Left renal pelvis (tissue), 4 donors: ENCODE data around the gene PIM3. TPM values are rescaled to one million over a fixed set of nuclear protein-coding genes. Genes with fewer than 3 reads are reported as not detected.

ENCODE experiments used
- DNase-seq, 4 donors: peaks; one replicate each; pipeline ENCODE4 v3.0.0-alpha.2; 2013; ENCODE audit warnings: low read depth in 4 of 4, low spot score in 3 of 4
- polyA plus RNA-seq, 4 donors: library from polyadenylated mRNA; unstranded; fragments of 120-200 nt; gene quantifications; one replicate each; pipeline ENCODE4 v1.2.1, GENCODE V29; 2013; ENCODE audit not compliant: insufficient read length in 4 of 4

The PIM3 gene
- polyA plus RNA-seq, 4 donors = 13.8 to 26.2 (median 15.3) TPM

DNA sequence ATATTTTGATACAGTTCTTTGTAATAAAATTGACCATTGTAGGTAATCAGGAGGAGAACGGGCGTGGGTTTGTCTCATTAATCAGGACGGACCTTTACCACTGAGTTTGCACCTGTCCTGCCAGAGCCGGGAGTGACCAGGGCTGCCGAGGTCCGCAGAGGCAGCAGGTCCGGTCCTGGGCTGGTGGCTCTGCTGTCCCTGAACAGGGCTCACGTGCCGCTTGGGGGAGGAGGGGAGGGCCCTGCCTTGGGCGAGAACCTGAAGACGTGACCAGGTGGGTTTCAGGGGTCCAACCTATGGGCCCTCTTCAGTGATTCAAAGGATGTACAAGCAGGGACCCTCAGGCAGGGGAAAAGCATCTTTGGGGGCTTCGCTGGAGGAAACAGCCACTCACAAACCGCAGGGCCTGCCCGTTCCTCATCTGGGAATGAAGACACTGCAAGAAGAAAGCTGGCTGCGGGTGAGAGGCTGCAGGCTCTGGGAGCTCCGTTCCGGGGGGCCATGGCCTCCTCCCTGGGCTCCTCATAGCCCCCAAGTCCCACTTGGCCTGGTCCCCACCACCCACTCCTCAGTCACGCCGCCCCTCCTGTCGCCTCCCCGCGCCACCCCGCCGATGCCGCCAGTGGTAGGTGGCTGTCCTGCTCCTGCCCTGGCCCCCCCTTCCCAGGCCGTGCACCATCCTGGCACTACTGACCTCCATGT, 32.9 kb upstream of the PIM3 start:
- DNase-seq = no peak

DNA sequence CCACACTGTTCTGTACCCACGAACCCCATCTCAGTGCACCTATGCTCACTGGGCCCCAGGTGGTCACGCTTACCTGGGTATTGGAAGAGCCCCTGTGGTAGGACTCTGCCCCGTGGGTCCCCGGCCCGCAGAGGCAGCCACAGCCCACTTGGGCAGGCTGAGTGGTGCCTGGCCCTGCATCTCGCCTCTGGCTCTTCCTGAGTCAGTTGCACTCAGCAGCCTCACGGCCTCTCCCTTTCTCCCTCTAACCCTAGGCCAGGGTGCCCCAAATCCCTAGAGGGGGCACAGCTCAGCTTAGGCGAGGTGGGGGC, 32.4 kb upstream of the PIM3 start:
- DNase-seq = no peak

DNA sequence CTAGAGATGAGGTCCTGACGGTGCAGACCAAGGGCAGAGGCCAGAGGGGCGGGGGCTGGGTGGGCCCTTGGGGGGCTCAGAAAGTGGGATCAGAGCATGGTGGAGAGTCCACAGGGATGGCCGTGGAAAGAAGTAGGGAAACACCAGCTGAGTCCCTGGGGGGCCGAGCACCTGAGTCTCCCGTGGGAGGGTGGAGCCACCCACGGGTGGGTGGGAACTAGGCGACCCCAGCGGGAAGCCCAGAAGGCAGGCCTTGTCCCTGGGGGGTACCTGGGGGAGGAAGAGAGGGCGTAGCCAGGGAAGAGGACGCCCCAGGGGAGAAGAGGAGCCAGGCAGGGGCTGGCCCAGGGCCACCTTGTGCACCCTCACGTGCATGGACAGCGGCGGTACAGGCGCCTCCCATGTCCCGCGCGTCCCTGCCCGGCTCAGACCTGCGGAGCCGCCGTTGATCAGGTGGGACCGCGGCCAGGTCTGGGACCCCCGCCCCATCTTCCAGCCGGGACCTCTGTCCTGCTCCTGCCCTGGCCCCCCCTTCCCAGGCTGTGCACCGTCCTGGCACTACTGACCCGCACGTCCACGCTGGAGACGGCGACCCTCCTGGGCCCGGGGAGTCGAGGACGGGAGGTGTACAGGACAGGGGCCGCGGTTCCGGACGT, 31.9 kb upstream of the PIM3 start:
- no peak for DNase-seq

DNA sequence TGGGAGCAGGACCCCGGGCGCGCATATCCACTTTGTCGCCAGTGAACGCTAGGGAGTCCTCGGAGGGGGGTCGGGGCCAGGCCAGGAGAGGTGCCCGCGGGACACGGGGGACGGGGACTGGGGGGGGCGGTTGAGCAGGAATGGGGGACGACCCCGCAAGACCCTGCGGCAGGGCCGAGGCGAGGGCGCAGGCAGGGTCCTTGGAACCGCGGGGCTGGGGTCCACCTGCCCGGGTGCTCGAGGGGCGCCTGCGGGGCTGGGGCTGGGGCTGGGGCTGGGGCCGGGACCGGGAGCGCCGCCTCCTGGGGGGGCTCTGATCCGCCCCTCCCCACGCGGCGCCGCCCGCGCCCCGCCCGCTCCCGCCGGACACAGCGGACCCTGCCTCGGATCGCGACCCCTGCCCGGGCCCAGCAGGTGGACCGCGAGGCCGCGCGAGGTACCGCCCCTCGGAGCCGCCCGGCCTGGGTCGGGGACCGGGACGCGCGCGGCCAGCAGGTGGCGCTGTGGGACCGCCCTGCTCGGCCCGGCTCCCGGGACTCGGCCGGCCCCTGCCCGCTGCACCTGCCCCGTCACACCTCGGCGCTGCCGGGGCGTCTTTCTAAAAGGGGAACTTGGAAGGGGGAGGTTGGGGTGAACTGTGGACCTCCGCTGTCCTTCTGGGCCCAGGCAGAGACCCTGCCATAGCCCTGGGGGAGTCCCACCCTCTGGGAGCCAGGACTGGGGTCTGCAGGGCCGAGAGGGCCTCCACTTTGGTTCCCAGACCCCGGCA, 31.2 kb upstream of the PIM3 start:
- DNase-seq = no peak

DNA sequence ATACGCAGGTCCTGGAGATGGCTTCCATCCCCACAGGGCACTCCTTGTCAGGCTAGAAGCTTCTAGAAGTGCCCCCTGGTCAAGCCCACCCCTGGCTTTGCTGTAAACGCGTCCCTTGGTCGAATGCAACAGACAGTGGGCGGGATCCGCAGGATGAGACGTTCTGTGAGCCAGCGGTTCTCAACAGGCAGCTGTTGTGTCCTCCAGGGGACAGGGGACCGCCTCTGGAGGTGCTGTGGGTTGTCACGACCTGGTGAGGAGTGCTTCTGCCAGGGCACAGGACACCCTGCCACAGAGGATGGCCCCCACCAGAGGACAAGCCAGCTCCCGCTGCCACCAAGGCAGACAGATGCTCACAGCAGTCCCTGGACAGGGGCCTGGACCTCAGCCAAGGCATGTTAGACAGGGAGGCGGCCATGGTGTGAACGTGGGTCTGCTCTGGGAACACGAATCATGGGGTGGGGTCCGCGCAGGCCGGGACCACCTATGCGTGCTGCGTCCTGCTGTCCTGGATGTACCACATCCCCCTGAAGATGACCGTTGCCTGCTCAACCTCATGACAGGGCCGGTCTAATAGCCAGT, 30.5 kb upstream of the PIM3 start:
- DNase-seq = no peak

DNA sequence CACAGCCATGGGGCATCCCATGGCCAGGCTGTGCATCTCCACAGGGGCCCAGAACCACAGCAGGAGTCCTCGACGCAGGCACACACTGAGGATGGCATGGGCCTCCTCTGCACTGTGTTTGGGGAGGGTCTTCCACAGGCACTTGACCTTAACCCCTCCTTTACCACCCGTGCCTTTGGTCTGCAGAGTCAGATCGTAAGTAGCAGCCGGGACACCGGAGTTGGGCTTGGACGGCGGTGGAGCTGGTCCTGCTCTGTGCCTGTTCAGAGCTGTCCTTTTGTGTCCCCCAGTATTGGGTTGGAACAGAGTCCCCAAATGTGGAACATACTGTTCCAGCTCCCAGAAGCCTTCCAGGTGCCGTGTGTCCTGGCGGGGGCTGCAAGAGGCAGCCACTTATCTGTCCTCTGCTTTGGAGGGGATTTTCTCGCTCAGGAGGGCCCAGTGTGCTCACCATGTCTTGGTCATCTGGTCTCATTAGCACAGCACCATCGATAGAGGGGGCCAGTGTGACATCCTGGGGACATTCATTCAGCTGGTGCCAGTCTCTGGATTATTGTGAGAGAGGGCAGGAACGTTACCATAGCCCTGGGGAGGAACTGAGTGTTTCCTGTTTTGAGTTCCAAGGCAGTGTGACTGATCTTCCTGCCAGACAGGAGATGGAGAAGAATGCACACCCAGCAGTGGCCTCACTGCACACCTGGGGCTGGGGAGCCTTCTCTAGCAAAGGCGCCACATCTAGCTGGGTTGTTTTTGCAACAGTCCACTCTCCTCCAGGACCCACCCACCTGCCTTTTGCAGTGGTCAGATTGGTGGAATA, 29.8 kb upstream of the PIM3 start:
- no peak for DNase-seq

DNA sequence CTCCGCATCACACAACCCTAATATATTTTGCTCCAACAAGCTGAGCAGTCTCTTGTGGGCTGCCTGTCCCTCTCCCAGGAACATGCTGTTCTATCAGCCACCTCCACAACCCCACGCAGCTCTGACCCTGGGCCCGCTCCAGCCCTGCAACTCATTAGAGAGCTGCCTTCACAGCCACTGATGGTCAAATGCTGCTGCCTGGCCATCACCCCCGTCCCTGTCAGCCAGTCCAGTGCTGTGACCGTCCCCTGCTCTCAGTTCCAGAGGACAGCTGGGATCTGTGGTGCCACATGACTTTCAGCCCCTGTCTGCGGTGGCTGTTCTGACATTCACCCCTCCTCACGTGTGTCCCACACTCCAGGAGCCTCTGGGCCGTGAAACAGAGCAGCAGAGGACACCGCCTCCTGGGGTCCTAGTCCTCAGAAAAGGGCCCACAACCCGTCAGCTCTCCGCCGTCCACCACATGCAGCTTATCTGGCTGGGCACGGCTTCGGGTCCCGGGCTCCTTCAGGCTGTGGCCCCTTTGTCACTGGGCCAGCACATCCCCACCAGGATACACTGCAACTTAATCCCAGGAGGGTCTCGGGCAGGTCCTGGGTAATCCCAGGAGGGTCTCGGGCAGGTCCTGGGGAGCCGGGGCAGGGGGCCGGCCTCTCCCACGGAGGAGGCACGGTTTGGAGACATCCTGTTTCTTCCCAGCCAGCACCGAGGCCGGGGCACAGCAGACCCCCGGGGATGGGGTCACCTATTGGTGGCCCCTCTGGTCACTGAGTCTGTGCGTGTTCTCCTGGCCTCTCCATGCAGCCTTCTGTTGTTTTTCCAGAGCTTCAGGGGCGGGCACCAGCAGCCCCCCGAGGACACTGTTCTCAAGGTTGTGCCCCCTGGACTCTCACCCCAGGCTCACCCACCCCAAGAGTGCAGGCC, 27.1 kb upstream of the PIM3 start:
- DNase-seq = no peak

DNA sequence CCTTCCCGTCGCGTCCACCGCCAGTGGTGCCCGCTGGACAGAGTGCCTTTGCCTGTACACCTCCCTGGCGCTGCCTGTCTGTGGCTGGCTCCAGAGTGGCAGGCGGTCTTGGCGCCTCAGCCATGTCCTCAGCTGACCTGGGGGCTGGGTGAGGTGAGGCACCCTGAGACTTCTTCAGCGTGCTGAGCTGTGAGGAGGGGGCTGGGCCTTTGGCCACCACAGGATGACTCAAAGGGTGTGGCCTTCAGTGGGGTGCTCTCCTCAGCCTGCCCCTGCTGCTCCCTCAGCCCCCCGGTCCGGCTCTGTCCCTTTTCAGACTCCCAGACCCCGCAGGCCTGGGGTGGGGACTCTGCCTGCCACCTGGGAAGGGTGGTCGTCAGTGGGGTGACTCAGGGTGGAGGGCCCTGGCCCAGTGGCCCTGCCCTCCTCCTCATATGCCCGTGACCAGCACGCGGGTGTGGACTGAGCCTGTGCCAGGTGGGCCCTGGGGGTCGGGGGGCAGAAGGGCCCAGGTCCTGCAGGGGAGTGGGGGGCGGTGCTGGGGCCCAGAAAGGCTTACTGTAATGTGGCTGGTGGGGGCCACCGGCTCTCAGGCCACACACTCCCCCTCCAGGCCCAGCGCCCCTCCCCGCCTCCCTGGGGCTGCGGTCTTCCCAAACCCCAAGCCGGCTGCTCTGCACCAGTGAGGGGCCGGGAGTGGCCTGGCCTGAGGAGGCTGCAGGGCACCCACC, 26.2 kb upstream of the PIM3 start:
- DNase-seq = no peak

DNA sequence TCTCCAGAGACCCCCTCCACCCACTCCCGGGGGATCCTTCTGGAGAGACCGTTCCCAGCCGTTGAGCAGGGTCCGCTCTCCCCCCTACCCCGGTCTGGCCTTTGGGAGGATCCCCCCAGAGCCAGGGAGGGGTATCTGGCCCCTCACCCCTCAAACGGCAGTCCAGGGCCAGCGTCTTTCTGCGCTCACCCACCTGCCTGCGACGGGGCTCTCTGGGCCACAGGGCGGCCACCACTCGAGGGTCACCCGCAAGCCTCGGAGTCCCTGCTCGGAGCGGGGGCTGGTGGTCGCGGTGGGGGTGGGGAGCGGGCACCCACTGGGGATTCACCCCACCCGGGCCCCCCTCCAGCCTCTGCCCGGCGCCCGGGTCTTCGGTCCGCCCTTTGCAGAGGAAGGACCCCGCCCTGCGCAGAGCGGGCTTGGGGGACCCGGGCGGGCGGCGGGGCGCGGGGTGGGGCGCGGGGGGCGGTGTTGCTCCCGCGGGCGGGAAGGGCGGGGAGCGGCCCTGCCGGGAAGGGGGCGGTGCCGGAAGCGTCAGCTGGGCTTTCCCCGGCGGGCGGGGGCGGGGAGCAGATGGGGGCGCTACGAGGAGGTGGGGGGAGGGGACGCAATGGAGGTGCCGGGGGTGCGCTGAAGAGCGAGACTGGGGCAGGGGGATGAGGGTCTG, 25.5 kb upstream of the PIM3 start:
- DNase-seq = no peak

DNA sequence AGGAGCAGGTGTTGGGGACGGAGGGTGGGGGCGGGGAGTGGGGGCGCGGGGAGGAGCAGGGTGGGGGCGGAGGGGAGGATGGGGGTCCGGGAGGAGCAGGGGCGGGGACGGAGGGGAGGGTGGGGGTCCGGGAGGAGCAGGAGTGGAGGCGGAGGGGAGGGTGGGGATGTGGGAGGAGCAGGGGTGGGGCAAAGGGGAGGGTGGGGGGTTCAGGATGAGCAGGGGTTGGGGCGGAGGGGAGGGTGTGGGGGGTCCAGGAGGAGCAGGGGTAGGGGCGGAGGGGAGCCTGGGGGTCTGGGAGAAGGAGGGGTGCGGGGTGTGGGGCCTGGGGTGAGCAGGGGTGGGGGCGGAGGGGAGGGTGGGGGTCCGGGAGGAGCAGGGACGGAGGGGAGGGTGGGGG, 25.0 kb upstream of the PIM3 start:
- DNase-seq = no peak

DNA sequence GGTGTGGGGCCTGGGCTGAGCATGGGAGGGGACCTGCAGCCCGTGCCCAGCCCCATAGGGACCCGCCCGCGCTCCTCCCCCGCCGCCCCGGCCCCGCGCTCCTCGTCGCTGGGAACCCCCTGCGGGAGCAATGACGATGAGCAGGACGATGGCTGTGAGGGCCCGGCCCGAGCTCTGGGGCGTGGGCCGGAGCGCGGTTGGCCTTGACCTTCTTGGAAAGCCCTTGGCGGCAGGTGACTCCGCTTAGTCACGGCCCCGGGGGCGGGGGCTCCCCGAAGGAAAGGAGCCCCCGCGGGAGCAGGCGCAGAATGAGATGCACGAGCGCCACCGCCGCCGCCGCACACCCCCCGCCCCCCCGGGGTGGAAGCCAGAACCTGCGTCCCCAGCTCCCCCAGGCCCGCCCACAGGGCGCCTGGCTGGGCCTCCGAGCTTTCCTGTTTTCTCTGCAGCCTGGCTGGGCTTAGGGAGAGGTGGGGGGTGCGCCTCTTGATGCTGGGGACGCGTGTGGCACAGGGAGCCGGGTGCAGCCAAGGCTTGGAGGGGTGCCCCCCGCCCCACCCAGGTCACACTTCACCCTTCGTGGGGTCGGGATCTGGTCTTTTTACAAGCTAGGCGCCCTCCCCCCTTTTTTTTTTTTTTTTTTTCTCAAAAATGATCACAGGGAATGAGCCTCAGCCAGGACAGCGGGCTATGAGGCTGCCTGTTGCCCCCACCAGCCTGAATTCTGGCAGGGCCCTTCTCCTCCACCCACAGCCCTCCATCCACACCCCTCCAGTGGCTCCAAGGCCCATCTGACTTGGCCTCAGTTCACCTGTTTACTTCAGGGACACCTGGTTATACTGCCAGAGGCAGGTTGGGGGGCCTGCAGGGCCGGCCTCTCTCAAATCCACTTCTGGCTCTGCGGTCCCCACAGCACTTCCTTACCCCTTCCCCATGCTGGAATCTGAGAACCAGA, 24.3 kb upstream of the PIM3 start:
- no peak for DNase-seq

DNA sequence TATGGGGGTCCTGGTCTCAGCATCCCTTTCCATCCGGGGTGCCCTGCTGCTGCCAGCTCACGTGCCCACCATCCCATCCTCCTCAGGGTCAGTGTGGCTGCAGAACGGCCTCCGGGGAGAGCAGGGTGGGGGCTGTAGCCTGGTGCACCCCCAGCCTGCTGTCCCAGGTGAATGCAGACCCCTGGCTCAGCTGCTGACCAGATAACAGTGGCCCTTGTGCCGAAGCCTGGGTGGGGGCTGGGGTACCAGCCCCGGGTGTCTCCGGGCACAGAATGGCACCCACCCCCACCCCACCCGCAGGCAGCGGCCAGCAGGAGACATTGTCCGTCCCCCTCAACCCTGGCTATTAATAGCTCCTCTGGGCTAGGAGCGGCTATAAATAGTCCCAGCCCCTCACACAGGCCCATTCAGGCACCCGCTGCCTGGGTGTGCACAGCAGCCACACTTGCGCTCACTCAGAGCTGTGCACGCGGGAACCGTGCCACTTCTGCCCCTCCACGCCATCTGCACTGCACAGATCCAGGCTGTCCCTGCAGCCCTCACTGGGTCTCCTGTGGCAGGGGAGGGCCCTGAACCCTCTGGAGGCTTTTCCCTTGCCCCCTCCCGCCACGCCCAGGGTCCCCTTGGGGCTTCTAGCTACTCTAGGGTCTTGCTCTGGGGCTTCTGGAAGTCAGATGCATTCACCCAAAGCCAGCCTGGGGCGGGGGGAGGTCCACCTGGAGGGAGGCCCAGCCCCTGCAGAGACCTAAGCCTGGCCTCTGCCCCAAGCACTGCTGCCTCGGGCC, 23.4 kb upstream of the PIM3 start:
- DNase-seq = no peak

DNA sequence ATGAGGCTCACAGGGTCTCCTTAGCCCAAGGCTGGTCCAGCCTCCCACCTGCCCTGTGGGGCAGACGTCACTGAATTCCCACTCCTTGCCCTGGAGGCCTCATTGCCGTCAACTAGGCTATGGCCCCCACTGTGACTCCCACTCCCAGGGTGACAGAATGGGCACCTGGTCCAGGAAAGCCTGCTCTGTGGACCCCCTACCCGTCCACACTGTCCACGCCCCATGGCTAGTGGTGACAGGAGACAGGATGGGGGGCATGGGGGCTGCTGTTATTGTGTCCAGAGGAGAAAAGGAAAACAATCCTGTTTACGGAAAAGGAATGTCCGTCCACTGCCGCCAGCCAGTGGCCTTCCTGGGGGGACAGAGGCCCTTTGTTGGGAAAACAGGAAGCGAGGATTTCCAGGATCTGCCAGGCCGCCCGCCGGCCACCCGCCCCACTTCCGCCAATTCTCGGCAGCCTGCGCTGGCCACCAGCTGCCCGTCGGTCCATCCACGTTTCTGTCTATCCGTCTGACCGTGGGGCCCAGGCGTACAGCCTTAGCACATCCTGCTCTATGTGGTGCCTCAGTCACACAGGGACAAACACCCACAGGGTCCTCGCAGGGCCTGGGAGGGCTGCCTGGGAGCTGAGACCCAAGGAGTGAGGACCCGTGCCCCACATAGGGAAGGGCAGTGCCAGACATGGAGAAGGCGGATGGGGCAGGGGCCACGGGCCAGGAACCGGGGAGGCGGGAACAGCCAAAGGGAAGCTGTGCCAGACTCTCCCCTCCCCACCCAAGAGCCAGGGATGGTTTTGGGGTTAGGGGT, 22.6 kb upstream of the PIM3 start:
- DNase-seq = no peak

DNA sequence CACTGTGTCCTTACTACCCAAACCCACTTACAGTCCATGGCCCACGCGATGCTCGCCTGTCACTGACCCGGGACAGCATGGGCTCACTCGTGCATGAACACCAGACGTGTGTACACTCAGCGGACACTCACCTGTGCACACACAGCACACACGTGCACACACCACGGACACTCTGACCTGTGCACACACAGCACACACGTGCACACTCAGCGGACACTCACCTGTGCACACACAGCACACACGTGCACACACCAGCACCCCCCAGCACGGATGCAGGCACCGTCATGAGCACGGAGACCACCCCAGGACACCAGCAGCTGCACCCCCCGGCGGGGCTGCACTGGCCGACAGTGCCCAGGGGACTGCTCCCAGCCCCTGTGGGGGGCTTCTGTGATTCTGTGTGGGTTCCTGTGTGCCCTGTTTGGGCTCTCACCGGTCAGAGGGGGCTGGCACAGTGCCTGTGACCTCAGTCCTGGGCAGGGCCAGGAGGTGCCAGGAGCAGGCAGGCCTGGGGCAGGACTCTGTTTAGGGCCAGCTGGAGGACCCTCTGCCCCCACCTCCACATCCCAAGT, 21.9 kb upstream of the PIM3 start:
- DNase-seq = no peak

DNA sequence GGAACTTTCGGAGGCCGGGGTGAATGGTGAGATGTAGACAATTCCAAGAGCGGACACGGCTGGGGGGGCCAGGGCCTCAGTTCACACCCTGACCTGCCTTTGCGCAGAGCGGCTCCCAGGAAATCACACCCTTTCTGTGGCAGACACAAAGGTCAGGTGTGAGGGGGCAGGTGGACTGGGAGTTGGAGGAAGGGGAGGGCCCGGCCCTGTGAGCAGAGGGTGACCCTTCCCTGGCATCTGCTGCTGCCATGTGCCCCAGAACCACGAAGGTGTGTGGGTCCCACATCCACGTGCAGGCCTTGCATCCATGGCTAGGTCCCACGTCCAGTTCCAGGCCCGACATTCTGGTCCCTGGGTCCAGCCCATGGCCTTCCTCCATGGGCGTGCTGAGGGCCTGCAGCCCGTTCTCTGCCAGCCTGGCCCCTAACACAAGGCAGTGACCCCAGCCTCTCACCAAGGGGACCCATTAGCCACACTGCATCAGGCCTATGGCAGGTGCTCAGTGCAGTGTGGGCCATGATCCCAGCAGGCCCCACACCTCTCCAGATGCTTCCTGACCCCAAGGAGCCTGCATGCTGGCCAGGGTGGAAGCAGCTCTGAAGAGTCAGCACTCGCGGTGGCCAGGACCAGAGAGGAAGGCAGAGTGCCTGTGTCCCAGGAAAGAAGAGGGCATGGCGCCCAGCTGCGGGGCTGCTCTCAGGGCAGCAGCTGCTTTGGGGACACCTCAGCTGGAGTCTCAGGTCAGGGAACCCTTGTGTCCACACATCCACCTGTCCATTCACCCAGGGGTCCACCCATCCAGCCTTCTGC, 18.9 kb upstream of the PIM3 start:
- no peak for DNase-seq
